IPS DF 6.9 (cell line): ENCODE measurements around the gene C2CD4C.
"Not testable (repeated sequence)": the region's sequence is repeated elsewhere in the genome, so short reads cannot be mapped to it uniquely, and the experiment has no call there.

Experiments used
- DNase-seq: peaks from one replicate; pipeline ENCODE4 v3.0.0-alpha.2; 2013; ENCODE audit warnings: low read depth, low spot score
- H3K27ac ChIP-seq: one replicate; pipeline ENCODE4 v1.5.1; 2013; ENCODE audit warnings: low read length, control low read depth
- H3K27me3 ChIP-seq: 2 replicates; pipeline ENCODE4 v1.6.1; 2013; ENCODE audit warnings: mild to moderate bottlenecking, low read length; ENCODE audit not compliant: control insufficient read depth, insufficient read depth
- H3K36me3 ChIP-seq: 2 replicates; pipeline ENCODE4 v1.6.1; 2013; ENCODE audit warnings: low read length; ENCODE audit not compliant: control insufficient read depth, insufficient read depth
- H3K4me1 ChIP-seq: 2 replicates; pipeline ENCODE4 v1.6.1; 2013; ENCODE audit warnings: low read length; ENCODE audit not compliant: control insufficient read depth, insufficient read depth
- H3K4me3 ChIP-seq: 2 replicates; pipeline ENCODE4 v1.5.1; 2013; ENCODE audit warnings: mild to moderate bottlenecking, low read length
- H3K9me3 ChIP-seq: 2 replicates; pipeline ENCODE4 v1.6.1; 2013; ENCODE audit warnings: low read length, inconsistent platforms; ENCODE audit not compliant: control insufficient read depth, insufficient read depth
- WGBS: extraction: QIAGEN DNeasy Blood & Tissue Kit; methylation state at CpG from one replicate; pipeline ENCODE4 v1.1.7; 2013; ENCODE audit warnings: mixed read lengths, missing lambda C conversion rate; ENCODE audit not compliant: insufficient read length, insufficient coverage; 5-methylcytosine and 5-hydroxymethylcytosine counted together

Gene C2CD4C

DNA sequence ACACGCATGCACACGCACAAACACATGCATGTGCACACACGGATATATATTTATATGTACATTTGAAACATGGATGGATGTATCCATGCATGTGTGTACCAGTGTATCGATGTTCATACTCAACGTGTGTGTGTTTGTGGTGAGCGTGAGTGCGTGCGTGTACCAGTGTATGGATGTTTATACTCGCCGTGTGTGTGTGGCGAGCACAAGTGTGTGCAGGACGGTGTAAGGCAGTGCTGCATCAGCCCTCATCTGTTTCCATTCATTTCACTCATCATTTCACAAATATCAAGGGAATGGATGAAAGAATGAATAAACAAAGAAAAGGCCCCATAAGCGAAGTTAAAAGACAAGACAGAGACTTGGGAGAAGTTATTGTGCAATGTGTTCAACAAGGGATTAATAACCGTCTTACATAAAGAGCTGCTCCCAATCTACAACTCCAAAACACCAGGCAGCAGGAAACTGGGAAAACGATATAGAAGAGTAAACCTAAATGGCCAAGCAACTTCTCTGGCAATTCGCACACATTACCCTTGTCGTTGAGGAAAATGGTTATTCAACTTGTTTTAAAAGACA lies 42.7 kb downstream of the C2CD4C start:
- WGBS = no CpG with 5 or more reads among the region's 17 CpGs
- Histone ChIP-seq H3K27me3 (no peaks in the 10 kb centered on the region), H3K4me1 (no peaks in the 10 kb centered on the region)

DNA sequence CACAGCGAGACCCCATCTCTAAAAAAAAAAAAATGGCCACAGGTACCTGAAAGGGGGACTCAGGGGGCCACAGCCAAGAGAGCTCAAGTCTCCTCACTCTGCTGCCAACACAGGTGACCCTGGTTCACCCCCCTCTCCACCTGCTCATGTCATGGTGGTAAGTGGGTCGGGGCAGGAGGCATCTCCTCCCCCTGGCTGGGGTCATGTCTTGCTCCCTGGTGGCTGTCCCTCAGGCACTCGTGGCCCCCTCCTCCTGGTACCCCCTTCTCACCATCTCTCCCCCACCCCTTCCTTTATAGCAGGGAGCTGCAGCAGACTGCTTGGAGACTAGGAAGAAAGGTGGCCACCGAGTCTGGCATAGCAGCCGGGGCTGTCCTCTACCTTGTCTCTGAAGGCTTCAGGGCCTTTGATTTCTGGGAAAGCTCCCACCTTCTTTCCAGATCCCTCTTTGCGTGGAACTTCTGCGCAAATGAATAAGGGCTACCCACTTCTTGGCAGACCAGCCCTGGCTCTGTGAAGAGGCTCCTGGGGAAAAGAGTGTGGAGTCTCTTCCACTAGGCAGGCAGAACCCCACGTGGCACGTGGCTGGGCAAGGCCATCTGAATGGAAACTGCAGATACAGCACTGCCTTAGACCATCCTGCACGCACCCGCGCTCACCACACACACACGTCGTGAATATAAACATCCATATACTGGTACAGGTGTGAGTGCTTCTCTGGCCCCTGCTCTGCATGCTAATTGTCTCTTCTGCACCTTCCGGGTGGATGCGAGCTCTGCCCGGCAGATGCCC lies 44.3 kb downstream of the C2CD4C start:
- Histone ChIP-seq H3K27me3 (no peaks in the 10 kb centered on the region), H3K9me3 (no peaks in the 10 kb centered on the region), H3K4me3 (no peak overlapping the region), H3K27ac (no peak overlapping the region), H3K4me1 (no peaks in the 10 kb centered on the region), H3K36me3 (no peaks in the 10 kb centered on the region; the same call in 1 of the 2 replicates)
- no peak for DNase-seq
- no CpG with 5 or more reads among the region's 17 CpGs for WGBS

More for the DNA sequence above, 42.7 kb downstream of the C2CD4C start:
- no peak overlapping the region for H3K27ac ChIP-seq
- H3K36me3 ChIP-seq = no peaks in the 10 kb centered on the region; the same call in 1 of the 2 replicates
- DNase-seq = no peak
- no peak overlapping the region for H3K4me3 ChIP-seq
- H3K9me3 ChIP-seq = no peaks in the 10 kb centered on the region

- H3K4me1 ChIP-seq = no peaks in the 10 kb centered on the region
- no peaks in the 10 kb centered on the region; the same call in 1 of the 2 replicates for H3K36me3 ChIP-seq
- H3K4me3 ChIP-seq = no peak overlapping the region
- no peak overlapping the region for H3K27ac ChIP-seq
- H3K27me3 ChIP-seq = no peaks in the 10 kb centered on the region
- H3K9me3 ChIP-seq = no peaks in the 10 kb centered on the region
- no peak for DNase-seq
- WGBS = no CpG with 5 or more reads among the region's 11 CpGs
Measured at GRCh38 chr19:362683-363082, 46.3 kb downstream of the C2CD4C start.

- Histone ChIP-seq H3K36me3 (no peaks in the 10 kb centered on the region; the same call in 1 of the 2 replicates), H3K4me3 (no peak overlapping the region), H3K9me3 (no peaks in the 10 kb centered on the region), H3K27ac (no peak overlapping the region), H3K27me3 (no peaks in the 10 kb centered on the region), H3K4me1 (no peaks in the 10 kb centered on the region)
- DNase-seq = no peak
- WGBS = no CpG with 5 or more reads among the region's 11 CpGs
Measured at GRCh38 chr19:362154-362553, 46.8 kb downstream of the C2CD4C start.

- no peak for DNase-seq
- no CpG with 5 or more reads among the region's 2 CpGs for WGBS
- Histone ChIP-seq H3K4me1 (no peaks in the 10 kb centered on the region), H3K27ac (no peak overlapping the region), H3K27me3 (no peaks in the 10 kb centered on the region), H3K36me3 (no peaks in the 10 kb centered on the region), H3K4me3 (no peak overlapping the region), H3K9me3 (no peaks in the 10 kb centered on the region)
Measured at GRCh38 chr19:359653-359925, 49.4 kb downstream of the C2CD4C start.

GRCh38 chr19:355536-355935 lies 53.4 kb downstream of the C2CD4C start:
- H3K27me3 ChIP-seq, H3K4me1 ChIP-seq, H3K36me3 ChIP-seq, H3K4me3 ChIP-seq, H3K27ac ChIP-seq, H3K9me3 ChIP-seq, DNase-seq: not testable (repeated sequence)
- WGBS = no CpG with 5 or more reads among the region's 15 CpGs
